ENCODE data around the gene PRKCD. TPM values are rescaled to one million over a fixed set of nuclear protein-coding genes. Genes with fewer than 3 reads are reported as not detected.
"Not testable (repeated sequence)": the region's sequence is repeated elsewhere in the genome, so short reads cannot be mapped to it uniquely, and the experiment has no call there.

PRKCD gene
- total RNA-seq, 8 experiments from 2014 or later, result 0.49 to 8.0 (median 1.9) TPM

DNA sequence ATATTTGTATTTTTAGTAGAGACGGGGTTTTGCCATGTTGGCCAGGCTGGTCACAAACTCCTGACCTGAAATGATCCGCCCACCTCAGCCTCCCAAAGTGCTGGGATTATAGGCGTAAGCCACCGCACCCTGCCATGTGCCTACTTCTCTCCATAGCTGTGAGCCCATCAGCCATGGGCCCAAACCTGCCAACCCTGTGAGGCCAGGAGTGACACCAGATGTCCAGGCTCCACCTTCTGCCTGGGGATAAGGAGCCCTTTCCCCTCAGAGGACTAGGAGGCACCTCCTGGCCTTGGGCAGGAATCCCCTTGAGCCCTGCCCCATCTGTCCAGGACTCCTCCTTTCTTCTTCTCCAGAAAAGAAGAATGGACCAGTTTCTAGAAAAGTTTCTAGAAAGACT lies 16.6 kb upstream of the PRKCD start:
- peak in 2 of 8 experiments; percentile 15 to 24 for ATAC-seq (replicated peaks in 6 of 8)

GRCh38 chr3:53144862-53145712 lies 15.9 kb upstream of the PRKCD start:
- 20 to 100% (median 76%) methylated on average over 1 to 7 of the region's 11 CpGs; no CpG with 5 or more reads in 1 of the 10 experiments for WGBS, 10 experiments
- in situ Hi-C loops (cut with MboI; ENCODE audit: low pct_unique_long_range_greater_than_20kb in 2 of 9, low sequenced_read_pairs in 9 of 9, unreplicated experiment in 9 of 9), result no loop called here
- H3K27ac ChIP-seq, result no peak overlapping the region
- H3K4me1 ChIP-seq (replicated peaks in 1 of 2), result peaks cover 10% of the 10 kb centered on the region in 2 donors
- H3K4me3 ChIP-seq, result no peak overlapping the region
- ATAC-seq (replicated peaks in 6 of 8), result peak in 3 of 8 experiments; percentile 61 to 80 (median 71)

More for the DNA sequence above, 16.6 kb upstream of the PRKCD start:
- peaks cover 10% of the 10 kb centered on the region in 2 donors for H3K4me1 ChIP-seq (replicated peaks in 1 of 2)
- in situ Hi-C loops (cut with MboI; ENCODE audit: low pct_unique_long_range_greater_than_20kb in 2 of 9, low sequenced_read_pairs in 9 of 9, unreplicated experiment in 9 of 9), result no loop called here
- WGBS, 10 experiments, result 80 to 97% (median 83%) methylated on average over 1 to 4 of the region's 4 CpGs; no CpG with 5 or more reads in 5 of the 10 experiments
- H3K4me3 ChIP-seq, result no peak overlapping the region
- H3K27ac ChIP-seq, result no peak overlapping the region

DNA sequence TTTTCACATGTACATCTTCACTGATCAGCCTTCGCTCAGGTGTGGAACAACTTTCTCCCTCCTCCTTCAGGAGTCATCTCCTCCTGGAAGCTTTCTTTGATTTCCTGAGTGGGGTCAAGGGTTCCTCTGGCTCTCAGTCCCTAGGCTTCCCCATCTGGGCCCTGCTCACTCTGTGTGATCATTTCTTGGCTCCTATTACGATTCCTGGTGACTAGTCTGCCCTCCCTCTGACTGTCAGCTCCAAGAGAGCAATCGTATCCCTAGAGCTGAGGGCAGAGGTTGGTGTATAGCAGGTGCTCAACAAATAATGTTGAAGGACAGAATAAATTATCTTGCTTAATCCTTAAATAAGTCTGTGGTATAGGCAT lies 15.3 kb upstream of the PRKCD start:
- no peak overlapping the region for H3K4me3 ChIP-seq
- in situ Hi-C loops (cut with MboI; ENCODE audit: low pct_unique_long_range_greater_than_20kb in 2 of 9, low sequenced_read_pairs in 9 of 9, unreplicated experiment in 9 of 9), result no loop called here
- 44 to 100% (median 62%) methylated on average over 1 to 3 of the region's 3 CpGs; no CpG with 5 or more reads in 4 of the 10 experiments for WGBS, 10 experiments
- no peak overlapping the region for H3K27ac ChIP-seq
- H3K4me1 ChIP-seq (replicated peaks in 1 of 2), result peaks cover 10% of the 10 kb centered on the region in 2 donors
- ATAC-seq (replicated peaks in 6 of 8), result no peak

DNA sequence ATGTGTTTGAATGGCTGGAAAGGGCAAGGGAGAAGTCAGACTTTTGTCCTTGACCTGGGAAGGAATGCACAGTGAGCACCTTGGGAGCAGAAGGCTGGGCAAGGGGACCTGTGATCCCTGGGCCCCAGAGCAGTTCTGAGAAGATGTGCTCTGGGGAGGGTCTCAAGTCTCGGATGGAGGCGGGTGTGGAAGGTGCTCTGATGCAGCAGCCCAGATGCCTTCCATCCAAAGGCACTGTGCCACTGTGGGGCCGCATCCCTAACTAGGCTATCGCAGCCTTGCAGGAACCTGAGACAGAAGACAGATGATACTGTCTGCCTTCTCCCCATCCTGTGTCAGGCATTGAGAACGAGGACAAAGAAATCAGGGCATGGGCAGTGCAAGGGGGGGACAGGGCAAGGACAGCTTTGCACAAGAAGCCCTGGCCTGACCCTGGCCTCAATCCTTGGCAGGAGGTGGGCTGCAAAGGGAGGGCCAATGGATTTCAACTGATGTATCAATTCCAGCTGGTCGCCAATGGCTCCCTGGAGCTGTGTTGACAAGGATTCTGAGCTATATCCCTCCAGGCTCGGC lies 14.6 kb upstream of the PRKCD start:
- in situ Hi-C loops (cut with MboI; ENCODE audit: low pct_unique_long_range_greater_than_20kb in 2 of 9, low sequenced_read_pairs in 9 of 9, unreplicated experiment in 9 of 9), result no loop called here
- 17 to 100% (median 50%) methylated on average over 1 to 3 of the region's 7 CpGs; no CpG with 5 or more reads in 5 of the 10 experiments for whole genome bisulfite sequencing, 10 experiments
- ATAC-seq (replicated peaks in 6 of 8), result peak in 4 of 8 experiments; percentile 13 to 69 (median 42)

DNA sequence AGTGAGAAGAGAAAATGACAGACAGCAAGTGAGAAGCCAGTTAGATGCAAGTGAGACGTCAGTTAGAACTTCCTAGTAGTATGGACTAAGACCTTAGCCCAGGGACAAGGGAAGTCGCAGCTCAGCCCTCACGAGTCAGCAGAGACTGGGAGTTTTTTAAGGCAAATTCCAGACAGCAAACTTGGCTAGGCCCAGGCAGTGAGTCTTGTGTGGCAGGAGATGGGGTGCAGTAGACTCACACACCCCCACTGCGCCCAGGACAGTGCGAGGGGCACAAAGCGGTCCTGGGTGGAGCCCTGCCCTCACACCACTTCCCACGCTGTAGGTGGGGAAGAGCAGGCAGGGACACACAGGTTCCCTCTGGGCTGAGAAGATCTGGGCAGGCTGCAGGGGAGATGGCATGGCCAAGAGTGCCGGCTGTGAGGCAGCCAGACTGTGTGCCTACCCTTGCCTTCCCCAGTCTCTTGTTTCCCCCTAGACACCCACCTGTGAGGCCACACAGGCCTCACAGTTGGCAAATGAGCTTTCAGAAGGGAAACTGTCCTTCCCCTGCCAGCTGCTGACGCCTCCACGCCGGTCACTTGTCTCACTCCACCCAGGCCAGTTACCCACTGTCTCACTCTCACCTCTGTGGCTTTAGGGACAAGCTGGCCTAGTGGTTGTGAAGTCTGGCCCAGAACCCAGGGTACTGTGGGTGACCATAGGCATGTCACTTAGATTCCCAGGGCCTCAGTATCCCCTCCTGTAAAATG lies 13.7 kb upstream of the PRKCD start:
- H3K4me3 ChIP-seq, result no peak overlapping the region
- H3K4me1 ChIP-seq (replicated peaks in 1 of 2), result peaks cover 10% of the 10 kb centered on the region in 2 donors
- in situ Hi-C loops (cut with MboI; ENCODE audit: low pct_unique_long_range_greater_than_20kb in 2 of 9, low sequenced_read_pairs in 9 of 9, unreplicated experiment in 9 of 9), result no loop called here
- H3K27ac ChIP-seq, result no peak overlapping the region
- no peak for ATAC-seq (replicated peaks in 6 of 8)
- 66 to 90% (median 80%) methylated on average over 2 to 6 of the region's 11 CpGs; no CpG with 5 or more reads in 3 of the 10 experiments for WGBS, 10 experiments

More for the DNA sequence above, 14.6 kb upstream of the PRKCD start:
- Histone ChIP-seq H3K4me1 (replicated peaks in 1 of 2) (peaks cover 10% of the 10 kb centered on the region in 2 donors), H3K27ac (no peak overlapping the region), H3K4me3 (no peak overlapping the region)

DNA sequence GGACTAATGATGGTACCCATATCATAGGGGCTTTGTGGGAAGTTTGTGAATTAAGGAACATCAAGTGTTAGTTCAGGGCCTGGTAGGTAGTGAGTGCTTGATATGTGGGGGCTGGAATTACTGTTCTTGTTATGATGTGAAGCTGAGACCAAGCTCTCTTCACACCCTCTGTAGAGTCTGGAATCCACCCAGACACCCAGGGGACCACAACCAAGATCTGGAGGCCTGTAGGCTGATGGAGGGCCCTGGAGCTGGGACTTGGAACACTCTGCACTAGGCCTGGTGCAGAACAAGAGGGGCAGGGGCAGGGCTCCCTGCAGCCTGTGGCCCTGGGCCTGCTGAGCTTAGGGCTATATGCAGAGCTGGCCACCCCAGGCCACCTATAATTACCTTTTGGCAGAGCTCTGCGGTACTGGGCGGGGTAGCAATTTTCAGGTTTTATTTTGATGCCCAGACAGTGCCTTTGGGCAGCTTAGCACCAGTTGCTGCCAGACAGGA lies 13.1 kb upstream of the PRKCD start:
- Histone ChIP-seq H3K4me1 (replicated peaks in 1 of 2) (peaks cover 10% of the 10 kb centered on the region in 2 donors), H3K27ac (no peak overlapping the region), H3K4me3 (no peak overlapping the region)
- 80 to 100% methylated on average over 1 of the region's 2 CpGs; no CpG with 5 or more reads in 8 of the 10 experiments for WGBS, 10 experiments
- in situ Hi-C loops (cut with MboI; ENCODE audit: low pct_unique_long_range_greater_than_20kb in 2 of 9, low sequenced_read_pairs in 9 of 9, unreplicated experiment in 9 of 9), result no loop called here
- no peak for ATAC-seq (replicated peaks in 6 of 8)

DNA sequence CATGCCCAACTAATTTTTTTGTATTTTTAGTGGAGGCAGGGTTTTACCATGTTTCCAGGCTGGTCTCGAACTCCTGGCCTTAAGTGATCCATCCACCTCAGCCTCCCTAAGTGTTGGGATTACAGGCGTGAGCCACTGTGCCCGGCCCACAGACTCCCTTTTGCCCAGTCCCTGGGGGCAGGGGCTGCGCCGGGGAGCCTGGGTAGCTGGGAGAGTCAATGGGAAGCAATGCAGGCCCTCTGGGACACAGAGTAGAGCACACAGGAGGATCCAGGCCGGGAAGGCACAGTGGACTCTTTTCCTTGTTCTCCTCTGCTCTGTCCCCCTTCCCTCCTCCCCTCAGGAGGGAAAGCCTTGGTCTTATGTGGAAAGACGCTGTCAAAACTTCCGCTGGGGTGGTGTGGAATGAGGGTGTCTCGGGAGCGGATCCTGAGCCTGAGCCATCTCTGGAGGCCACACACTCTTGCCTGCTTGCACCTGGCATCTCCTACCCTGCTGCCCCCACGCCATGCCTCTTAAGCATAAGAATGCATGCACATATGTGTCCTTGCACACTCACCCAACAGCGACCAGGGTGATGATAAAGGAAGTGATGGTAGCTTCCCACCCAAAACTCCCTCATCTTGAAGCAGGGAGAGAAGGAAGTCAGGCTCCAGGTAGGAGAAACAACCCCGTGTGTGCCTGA lies 11.9 kb upstream of the PRKCD start:
- no peak overlapping the region for H3K27ac ChIP-seq
- in situ Hi-C loops (cut with MboI; ENCODE audit: low pct_unique_long_range_greater_than_20kb in 2 of 9, low sequenced_read_pairs in 9 of 9, unreplicated experiment in 9 of 9), result no loop called here
- H3K4me1 ChIP-seq (replicated peaks in 1 of 2), result peaks cover 10% of the 10 kb centered on the region in 2 donors
- H3K4me3 ChIP-seq, result no peak overlapping the region
- no peak for ATAC-seq (replicated peaks in 6 of 8)
- WGBS, 10 experiments, result 40 to 93% (median 57%) methylated on average over 1 to 7 of the region's 13 CpGs; no CpG with 5 or more reads in 3 of the 10 experiments

GRCh38 chr3:53149699-53150098 lies 11.3 kb upstream of the PRKCD start:
- Histone ChIP-seq H3K27ac (no peak overlapping the region), H3K4me1 (replicated peaks in 1 of 2) (peaks cover 10% of the 10 kb centered on the region in 2 donors), H3K4me3 (no peak overlapping the region)
- in situ Hi-C loops (cut with MboI; ENCODE audit: low pct_unique_long_range_greater_than_20kb in 2 of 9, low sequenced_read_pairs in 9 of 9, unreplicated experiment in 9 of 9), result no loop called here
- WGBS, 10 experiments, result 33 to 100% (median 50%) methylated on average over 1 of the region's 4 CpGs; no CpG with 5 or more reads in 7 of the 10 experiments
- no peak for ATAC-seq (replicated peaks in 6 of 8)

DNA sequence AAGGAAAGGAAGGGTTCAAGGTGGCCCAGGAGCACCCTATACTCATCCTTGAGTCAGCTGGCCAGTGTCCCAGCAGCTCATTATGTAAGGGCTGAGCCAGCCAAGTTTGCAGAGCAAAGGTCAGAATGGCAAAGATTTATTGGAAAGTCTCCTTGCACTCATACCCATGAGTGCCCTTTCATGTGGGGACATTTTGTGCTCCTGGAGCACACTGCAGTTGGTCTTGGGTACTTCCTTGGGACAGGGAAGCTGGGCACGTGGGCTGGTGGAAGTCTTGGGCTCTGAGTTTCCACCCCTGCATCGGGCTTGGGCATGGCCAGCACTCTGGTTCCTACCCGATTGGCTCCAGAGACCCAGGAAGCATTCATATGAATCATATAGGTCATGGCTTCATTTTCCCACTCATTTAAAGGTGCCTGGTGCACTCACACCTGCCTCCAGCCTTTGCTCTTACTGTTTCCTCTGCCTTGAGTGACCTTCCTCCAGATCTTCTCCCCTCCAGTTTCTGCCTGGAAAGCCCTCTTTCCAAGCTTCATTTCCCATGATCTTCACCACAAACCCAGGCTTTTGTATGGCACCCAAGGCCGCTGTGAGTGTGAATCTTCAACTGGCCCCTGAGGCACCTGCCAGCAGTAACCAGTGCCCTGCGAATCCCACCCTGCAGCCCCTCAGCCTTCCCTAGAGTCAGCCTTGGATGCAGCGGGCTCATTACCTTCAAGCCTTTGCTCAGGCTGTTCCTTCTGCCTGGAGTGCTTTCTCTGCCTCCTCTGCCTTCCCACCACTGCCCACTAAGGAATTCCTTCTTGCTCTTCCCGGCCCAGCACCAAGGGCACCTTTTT lies 10.5 kb upstream of the PRKCD start:
- H3K4me1 ChIP-seq (replicated peaks in 1 of 2), result peaks cover 10% of the 10 kb centered on the region in 2 donors
- no peak overlapping the region for H3K4me3 ChIP-seq
- 40 to 92% (median 75%) methylated on average over 1 to 6 of the region's 7 CpGs; no CpG with 5 or more reads in 2 of the 10 experiments for WGBS, 10 experiments
- no peak overlapping the region for H3K27ac ChIP-seq
- ATAC-seq (replicated peaks in 6 of 8), result no peak
- in situ Hi-C loops (cut with MboI; ENCODE audit: low pct_unique_long_range_greater_than_20kb in 2 of 9, low sequenced_read_pairs in 9 of 9, unreplicated experiment in 9 of 9), result no loop called here

GRCh38 chr3:53151086-53151438 lies 9.9 kb upstream of the PRKCD start:
- in situ Hi-C loops (cut with MboI; ENCODE audit: low pct_unique_long_range_greater_than_20kb in 2 of 9, low sequenced_read_pairs in 9 of 9, unreplicated experiment in 9 of 9); ATAC-seq (replicated peaks in 6 of 8): not testable (repeated sequence)
- 24 to 100% (median 91%) methylated on average over 1 to 7 of the region's 9 CpGs; no CpG with 5 or more reads in 3 of the 10 experiments for WGBS, 10 experiments

GRCh38 chr3:53151465-53151864 lies 9.5 kb upstream of the PRKCD start:
- Histone ChIP-seq H3K27ac (no peak overlapping the region), H3K4me1 (replicated peaks in 1 of 2) (peaks cover 13 to 16% of the 10 kb centered on the region in 2 donors), H3K4me3 (no peak overlapping the region)
- in situ Hi-C loops (cut with MboI; ENCODE audit: low pct_unique_long_range_greater_than_20kb in 2 of 9, low sequenced_read_pairs in 9 of 9, unreplicated experiment in 9 of 9), result no loop called here
- WGBS, 10 experiments, result 20 to 100% (median 93%) methylated on average over 1 to 4 of the region's 5 CpGs; no CpG with 5 or more reads in 4 of the 10 experiments
- ATAC-seq (replicated peaks in 6 of 8), result no peak

More at GRCh38 chr3:53151086-53151438, 9.9 kb upstream of the PRKCD start:
- H3K27ac ChIP-seq, H3K4me3 ChIP-seq: not testable (repeated sequence)
- H3K4me1 ChIP-seq (replicated peaks in 1 of 2), result peaks cover 15% of the 10 kb centered on the region in 2 donors

All from motor neuron (in vitro differentiated cells).